ENCODE results near the gene ZBTB5.
"Not testable (repeated sequence)": the region's sequence is repeated elsewhere in the genome, so short reads cannot be mapped to it uniquely, and the experiment has no call there.

DNA sequence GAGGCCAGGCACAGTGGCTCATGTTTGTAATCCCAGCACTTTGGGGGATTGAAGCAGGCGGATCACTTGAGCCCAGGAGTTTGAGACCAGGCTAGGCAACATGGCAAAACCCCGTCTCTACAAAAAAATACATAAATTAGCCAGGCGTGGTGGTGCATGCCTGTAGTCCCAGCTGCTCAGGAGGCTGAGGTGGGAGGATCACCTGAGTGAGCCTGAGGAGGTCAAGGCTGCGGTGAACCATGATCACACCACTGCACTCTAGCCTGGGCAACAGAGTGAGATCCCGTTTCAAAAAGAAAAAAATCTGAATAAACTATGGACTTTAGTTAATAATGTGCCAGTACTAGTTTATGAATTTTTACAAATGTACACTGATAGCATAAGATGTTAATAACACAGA lies 44.8 kb upstream of the ZBTB5 start:
- TF ChIP-seq, protein P1, sequence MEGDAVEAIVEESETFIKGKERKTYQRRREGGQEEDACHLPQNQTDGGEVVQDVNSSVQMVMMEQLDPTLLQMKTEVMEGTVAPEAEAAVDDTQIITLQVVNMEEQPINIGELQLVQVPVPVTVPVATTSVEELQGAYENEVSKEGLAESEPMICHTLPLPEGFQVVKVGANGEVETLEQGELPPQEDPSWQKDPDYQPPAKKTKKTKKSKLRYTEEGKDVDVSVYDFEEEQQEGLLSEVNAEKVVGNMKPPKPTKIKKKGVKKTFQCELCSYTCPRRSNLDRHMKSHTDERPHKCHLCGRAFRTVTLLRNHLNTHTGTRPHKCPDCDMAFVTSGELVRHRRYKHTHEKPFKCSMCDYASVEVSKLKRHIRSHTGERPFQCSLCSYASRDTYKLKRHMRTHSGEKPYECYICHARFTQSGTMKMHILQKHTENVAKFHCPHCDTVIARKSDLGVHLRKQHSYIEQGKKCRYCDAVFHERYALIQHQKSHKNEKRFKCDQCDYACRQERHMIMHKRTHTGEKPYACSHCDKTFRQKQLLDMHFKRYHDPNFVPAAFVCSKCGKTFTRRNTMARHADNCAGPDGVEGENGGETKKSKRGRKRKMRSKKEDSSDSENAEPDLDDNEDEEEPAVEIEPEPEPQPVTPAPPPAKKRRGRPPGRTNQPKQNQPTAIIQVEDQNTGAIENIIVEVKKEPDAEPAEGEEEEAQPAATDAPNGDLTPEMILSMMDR (IDR thresholded peaks at IDR 0.05; ENCODE audit: extremely low read depth in 1 of 2, insufficient read depth in 1 of 2, low read depth in 1 of 2, low read length in 2 of 2) = not testable (repeated sequence)
- TF ChIP-seq, protein P2, sequence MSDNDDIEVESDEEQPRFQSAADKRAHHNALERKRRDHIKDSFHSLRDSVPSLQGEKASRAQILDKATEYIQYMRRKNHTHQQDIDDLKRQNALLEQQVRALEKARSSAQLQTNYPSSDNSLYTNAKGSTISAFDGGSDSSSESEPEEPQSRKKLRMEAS (IDR thresholded peaks at IDR 0.05; ENCODE audit: insufficient read depth, insufficient read length) = not testable (repeated sequence)

All from endothelial cell of umbilical vein (primary cell).